DND-41 (cell line): Measurements from ENCODE around the gene ZNF281.
A peak's percentile ranks its signal among the peaks of the same experiment; 100 is the strongest.

Source experiments
- ATAC-seq: fragments of 200-7000 bp; cut with Tn5 transposase; 3 replicates; pipeline ENCODE4 v1.9.1; 2021; ENCODE audit warnings: low read depth; ENCODE audit not compliant: insufficient read depth
- DNase-seq: peaks from one replicate; pipeline ENCODE4 v3.0.0-alpha.2; 2020
- H2AFZ ChIP-seq: 2 replicates; pipeline ENCODE4 v1.6.0; 2012; ENCODE audit warnings: low read depth, low read length
- H3K27ac ChIP-seq: 2 replicates; pipeline ENCODE4 v1.5.1; 2012; ENCODE audit warnings: low read length, inconsistent platforms
- H3K27me3 ChIP-seq: fragments of 200-600 bp; sonication (generic); 2 replicates; pipeline ENCODE4 v1.6.0; 2012; ENCODE audit warnings: low read length, mild to moderate bottlenecking, inconsistent platforms; ENCODE audit not compliant: insufficient read depth, poor library complexity
- H3K36me3 ChIP-seq: 2 replicates; pipeline ENCODE4 v1.5.1; 2012; ENCODE audit warnings: low read length, inconsistent platforms; ENCODE audit not compliant: insufficient read depth
- H3K4me1 ChIP-seq: 2 replicates; pipeline ENCODE4 v1.5.1; 2012; ENCODE audit warnings: mild to moderate bottlenecking, low read length; ENCODE audit not compliant: insufficient read depth
- H3K4me2 ChIP-seq: 2 replicates; pipeline ENCODE4 v1.6.0; 2012; ENCODE audit warnings: mild to moderate bottlenecking, moderate library complexity, low read length, inconsistent platforms; ENCODE audit not compliant: insufficient read depth
- H3K4me3 ChIP-seq, 2 experiments: fragments of 200-600 bp in 1 of 2; shearing (Covaris generic) in 1 of 2; 2 replicates each; pipeline ENCODE4 v1.5.1; 2012 to 2016; ENCODE audit warnings: inconsistent platforms in 2 of 2, low read length in 2 of 2, mild to moderate bottlenecking in 2 of 2, low read depth in 1 of 2, moderate library complexity in 1 of 2
- H3K79me2 ChIP-seq: 2 replicates; pipeline ENCODE4 v1.6.0; 2012; ENCODE audit warnings: low read length, inconsistent platforms; ENCODE audit not compliant: insufficient read depth
- H3K9ac ChIP-seq: 2 replicates; pipeline ENCODE4 v1.6.0; 2012; ENCODE audit warnings: low read depth, mild to moderate bottlenecking, inconsistent platforms, low read length, moderate library complexity
- H3K9me3 ChIP-seq: 2 replicates; pipeline ENCODE4 v1.5.1; 2012; ENCODE audit warnings: low read length, moderate library complexity, mild to moderate bottlenecking, inconsistent platforms; ENCODE audit not compliant: insufficient read depth, severe bottlenecking
- H4K20me1 ChIP-seq: 2 replicates; pipeline ENCODE4 v1.6.0; 2012; ENCODE audit warnings: low read length; ENCODE audit not compliant: insufficient read depth
- EZH2 ChIP-seq: IDR thresholded peaks from 3 replicates; pipeline ENCODE4 v1.6.1; 2012; ENCODE audit warnings: borderline replicate concordance, low read depth, mild to moderate bottlenecking, moderate library complexity, low read length, inconsistent platforms; ENCODE audit not compliant: severe bottlenecking
- TF ChIP-seq, protein P1 (sequence below): IDR thresholded peaks from 2 replicates; pipeline ENCODE4 v1.5.1; 2012; ENCODE audit warnings: borderline replicate concordance, low read length, moderate library complexity, mild to moderate bottlenecking; ENCODE audit not compliant: poor library complexity, severe bottlenecking; ENCODE audit errors: extremely low read depth

Gene ZNF281, protein sequence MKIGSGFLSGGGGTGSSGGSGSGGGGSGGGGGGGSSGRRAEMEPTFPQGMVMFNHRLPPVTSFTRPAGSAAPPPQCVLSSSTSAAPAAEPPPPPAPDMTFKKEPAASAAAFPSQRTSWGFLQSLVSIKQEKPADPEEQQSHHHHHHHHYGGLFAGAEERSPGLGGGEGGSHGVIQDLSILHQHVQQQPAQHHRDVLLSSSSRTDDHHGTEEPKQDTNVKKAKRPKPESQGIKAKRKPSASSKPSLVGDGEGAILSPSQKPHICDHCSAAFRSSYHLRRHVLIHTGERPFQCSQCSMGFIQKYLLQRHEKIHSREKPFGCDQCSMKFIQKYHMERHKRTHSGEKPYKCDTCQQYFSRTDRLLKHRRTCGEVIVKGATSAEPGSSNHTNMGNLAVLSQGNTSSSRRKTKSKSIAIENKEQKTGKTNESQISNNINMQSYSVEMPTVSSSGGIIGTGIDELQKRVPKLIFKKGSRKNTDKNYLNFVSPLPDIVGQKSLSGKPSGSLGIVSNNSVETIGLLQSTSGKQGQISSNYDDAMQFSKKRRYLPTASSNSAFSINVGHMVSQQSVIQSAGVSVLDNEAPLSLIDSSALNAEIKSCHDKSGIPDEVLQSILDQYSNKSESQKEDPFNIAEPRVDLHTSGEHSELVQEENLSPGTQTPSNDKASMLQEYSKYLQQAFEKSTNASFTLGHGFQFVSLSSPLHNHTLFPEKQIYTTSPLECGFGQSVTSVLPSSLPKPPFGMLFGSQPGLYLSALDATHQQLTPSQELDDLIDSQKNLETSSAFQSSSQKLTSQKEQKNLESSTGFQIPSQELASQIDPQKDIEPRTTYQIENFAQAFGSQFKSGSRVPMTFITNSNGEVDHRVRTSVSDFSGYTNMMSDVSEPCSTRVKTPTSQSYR

DNA sequence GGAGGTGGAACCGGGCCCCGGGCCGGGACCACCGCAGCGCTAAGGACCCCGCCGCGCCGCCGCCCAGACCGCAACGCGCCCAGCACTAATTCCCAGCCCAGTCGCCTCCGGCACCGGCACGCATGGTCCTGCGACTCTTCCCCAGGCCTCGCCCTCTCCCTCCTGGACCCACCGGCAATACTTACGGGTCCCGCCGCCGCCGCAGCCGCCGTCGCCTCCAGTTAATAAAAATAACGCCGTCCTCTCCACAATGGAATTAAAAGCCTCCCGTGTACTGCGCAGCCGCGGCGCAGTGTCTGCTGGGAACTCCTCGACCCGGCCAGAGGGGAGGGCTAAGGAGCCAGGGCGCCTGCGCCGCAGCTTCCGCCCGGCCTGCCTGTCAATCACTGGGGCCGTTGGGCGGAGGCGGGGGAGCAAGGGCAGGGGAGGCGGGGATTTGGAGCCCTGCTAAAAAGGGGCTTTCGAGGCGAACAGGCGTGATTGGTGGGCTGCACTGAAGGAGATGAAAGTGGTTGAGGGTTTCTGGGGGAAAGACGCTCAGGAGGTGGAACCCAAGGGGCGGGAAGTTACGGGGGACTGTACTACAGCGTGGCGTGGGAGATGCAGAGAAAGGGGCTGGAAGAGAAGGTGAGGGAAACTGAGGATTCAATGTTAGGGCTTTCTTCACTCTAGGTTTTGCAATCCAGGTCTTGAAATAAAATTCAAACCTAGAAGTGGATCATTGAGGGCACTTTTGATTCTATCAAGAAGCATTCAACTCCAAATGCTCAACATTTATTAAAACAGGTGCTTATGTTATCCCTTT, at the start of gene ZNF281:
Gene ZNF281 (minus strand): TSS at position 276 of the 805 bp plus-strand sequence. CDS start 331 bp downstream, outside the sequence.
- H2AFZ ChIP-seq, result peak within 1 kb of the TSS; percentile 80
- peaks cover 46% of the 10 kb centered on the region for H3K79me2 ChIP-seq
- H3K9me3 ChIP-seq, result no peaks in the 10 kb centered on the region
- H4K20me1 ChIP-seq, result peaks cover 26% of the 10 kb centered on the region
- DNase-seq (peak; percentile 99), ATAC-seq (peak; percentile 94)
- peak within 1 kb of the TSS; percentile 92 to 93; a peak in 3 of 4 replicates for H3K4me3 ChIP-seq
- peaks cover 33% of the 10 kb centered on the region for H3K36me3 ChIP-seq
- peaks cover 3% of the 10 kb centered on the region for H3K27me3 ChIP-seq
- H3K9ac ChIP-seq, result peak within 1 kb of the TSS; percentile 89
- TF ChIP-seq EZH2, result no peak
- TF ChIP-seq, protein P1, sequence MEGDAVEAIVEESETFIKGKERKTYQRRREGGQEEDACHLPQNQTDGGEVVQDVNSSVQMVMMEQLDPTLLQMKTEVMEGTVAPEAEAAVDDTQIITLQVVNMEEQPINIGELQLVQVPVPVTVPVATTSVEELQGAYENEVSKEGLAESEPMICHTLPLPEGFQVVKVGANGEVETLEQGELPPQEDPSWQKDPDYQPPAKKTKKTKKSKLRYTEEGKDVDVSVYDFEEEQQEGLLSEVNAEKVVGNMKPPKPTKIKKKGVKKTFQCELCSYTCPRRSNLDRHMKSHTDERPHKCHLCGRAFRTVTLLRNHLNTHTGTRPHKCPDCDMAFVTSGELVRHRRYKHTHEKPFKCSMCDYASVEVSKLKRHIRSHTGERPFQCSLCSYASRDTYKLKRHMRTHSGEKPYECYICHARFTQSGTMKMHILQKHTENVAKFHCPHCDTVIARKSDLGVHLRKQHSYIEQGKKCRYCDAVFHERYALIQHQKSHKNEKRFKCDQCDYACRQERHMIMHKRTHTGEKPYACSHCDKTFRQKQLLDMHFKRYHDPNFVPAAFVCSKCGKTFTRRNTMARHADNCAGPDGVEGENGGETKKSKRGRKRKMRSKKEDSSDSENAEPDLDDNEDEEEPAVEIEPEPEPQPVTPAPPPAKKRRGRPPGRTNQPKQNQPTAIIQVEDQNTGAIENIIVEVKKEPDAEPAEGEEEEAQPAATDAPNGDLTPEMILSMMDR, result no peak
- H3K4me1 ChIP-seq, result peaks cover 48% of the 10 kb centered on the region
- H3K4me2 ChIP-seq, result peak within 1 kb of the TSS; percentile 81
- peak within 1 kb of the TSS; percentile 81 for H3K27ac ChIP-seq

DNA sequence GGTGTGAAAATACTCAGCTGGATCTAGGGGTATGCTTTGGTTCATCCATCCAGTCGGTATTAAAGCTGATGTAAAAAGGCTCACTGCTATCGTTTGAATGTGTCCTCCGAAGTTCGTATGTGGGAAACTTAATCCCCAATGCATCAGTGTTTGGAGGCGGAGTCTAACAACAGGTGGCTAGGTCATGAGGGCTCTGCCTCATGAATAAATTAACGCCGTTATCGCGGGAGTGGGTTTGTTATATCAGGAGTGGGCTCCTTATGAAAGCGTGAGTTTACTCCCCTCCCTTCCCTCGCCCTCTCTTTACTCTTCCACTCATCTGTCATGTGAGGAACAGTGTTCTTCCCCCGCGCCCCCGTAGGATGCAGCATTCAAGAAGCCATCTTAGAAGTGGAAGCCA, 48.9 kb upstream of the ZNF281 start:
- peaks cover 9% of the 10 kb centered on the region for H3K27me3 ChIP-seq
- ATAC-seq, result no peak
- no peaks in the 10 kb centered on the region for H3K79me2 ChIP-seq
- no peaks in the 10 kb centered on the region for H3K9me3 ChIP-seq
- TF ChIP-seq, protein P1, result no peak
- no peak for TF ChIP-seq EZH2
- no peak overlapping the region for H3K27ac ChIP-seq
- no peak for DNase-seq
- H2AFZ ChIP-seq, result no peak overlapping the region
- no peak overlapping the region for H3K4me2 ChIP-seq
- no peaks in the 10 kb centered on the region for H4K20me1 ChIP-seq
- no peak overlapping the region for H3K4me3 ChIP-seq
- no peaks in the 10 kb centered on the region for H3K36me3 ChIP-seq
- H3K4me1 ChIP-seq, result no peaks in the 10 kb centered on the region
- H3K9ac ChIP-seq, result no peak overlapping the region

DNA sequence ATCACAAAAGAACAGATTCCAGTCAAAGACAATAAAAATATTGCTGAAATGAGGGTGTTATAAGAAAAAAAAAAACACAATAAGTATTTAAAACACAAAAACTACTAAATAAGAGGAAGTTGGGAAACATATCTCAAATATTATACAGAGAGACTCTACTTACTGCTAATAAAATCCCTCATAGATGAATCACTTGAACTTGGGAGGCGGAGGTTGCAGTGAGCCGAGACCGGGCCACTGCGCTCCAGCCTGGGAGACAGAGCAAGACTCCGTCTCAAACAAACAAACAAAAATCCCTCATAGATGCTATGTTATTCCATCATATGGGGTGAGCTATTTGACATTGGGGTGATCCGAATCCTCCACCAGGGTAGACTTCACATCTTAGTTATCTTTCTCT, 48.0 kb upstream of the ZNF281 start:
- Histone ChIP-seq H3K79me2 (no peaks in the 10 kb centered on the region), H3K9me3 (no peaks in the 10 kb centered on the region), H3K9ac (no peak overlapping the region), H3K27me3 (peaks cover 11% of the 10 kb centered on the region), H3K36me3 (no peaks in the 10 kb centered on the region), H4K20me1 (no peaks in the 10 kb centered on the region), H3K4me3 (no peak overlapping the region), H2AFZ (no peak overlapping the region), H3K27ac (no peak overlapping the region), H3K4me1 (no peaks in the 10 kb centered on the region), H3K4me2 (no peak overlapping the region)
- DNase-seq (no peak), ATAC-seq (no peak)
- TF ChIP-seq, protein P1, result no peak
- no peak for TF ChIP-seq EZH2
